Smooth muscle cell (in vitro differentiated cells): ENCODE results near the gene TMIGD1. TPM values are rescaled to one million over a fixed set of nuclear protein-coding genes. Genes with fewer than 3 reads are reported as not detected.

Experiments used
- DNase-seq: peaks from one replicate; lab custom pipeline; 2025; ENCODE audit not compliant: unreplicated experiment; lab: John Stamatoyannopoulos, UW
- H2AFZ ChIP-seq: fragments of 200-600 bp; sonication (generic); 2 replicates; pipeline ENCODE4 v1.6.0; 2016; ENCODE audit warnings: antibody characterized with exemption, low read depth, mild to moderate bottlenecking
- H3F3A ChIP-seq: fragments of 200-600 bp; sonication (generic); 2 replicates; pipeline ENCODE4 v1.6.0; 2017; ENCODE audit warnings: antibody characterized with exemption, low read depth
- H3K27ac ChIP-seq: fragments of 200-600 bp; sonication (generic); 2 replicates; pipeline ENCODE4 v1.5.1; 2016; ENCODE audit warnings: low read depth, mild to moderate bottlenecking
- H3K27me3 ChIP-seq: fragments of 200-600 bp; sonication (generic); 2 replicates; pipeline ENCODE4 v1.6.1; 2016; ENCODE audit warnings: low read depth, mild to moderate bottlenecking
- H3K36me3 ChIP-seq: fragments of 200-600 bp; sonication (generic); 2 replicates; pipeline ENCODE4 v1.5.1; 2016; ENCODE audit warnings: low read depth
- H3K4me1 ChIP-seq: fragments of 200-600 bp; sonication (generic); 2 replicates; pipeline ENCODE4 v1.5.1; 2016; ENCODE audit warnings: low read depth
- H3K4me2 ChIP-seq: fragments of 200-600 bp; sonication (generic); 2 replicates; pipeline ENCODE4 v1.6.0; 2016; ENCODE audit warnings: mild to moderate bottlenecking
- H3K4me3 ChIP-seq: fragments of 200-600 bp; sonication (generic); 2 replicates; pipeline ENCODE4 v1.5.1; 2016; ENCODE audit warnings: mild to moderate bottlenecking
- H3K79me2 ChIP-seq: fragments of 200-600 bp; sonication (generic); 2 replicates; pipeline ENCODE4 v1.6.0; 2016; ENCODE audit warnings: low read depth, mild to moderate bottlenecking
- H3K9ac ChIP-seq: fragments of 200-600 bp; sonication (generic); 2 replicates; pipeline ENCODE4 v1.6.0; 2016; ENCODE audit warnings: low read depth
- H3K9me3 ChIP-seq: fragments of 200-600 bp; sonication (generic); replicated peaks from 2 replicates; pipeline ENCODE4 v1.5.1; 2016; ENCODE audit warnings: low read depth
- H4K20me1 ChIP-seq: fragments of 200-600 bp; sonication (generic); 2 replicates; pipeline ENCODE4 v1.6.0; 2016; ENCODE audit warnings: low read depth
- CTCF ChIP-seq: fragments of 200-600 bp; sonication (generic); IDR thresholded peaks from 2 replicates; pipeline ENCODE4 v1.5.1; 2017; ENCODE audit warnings: borderline replicate concordance, mild to moderate bottlenecking, antibody characterized with exemption; ENCODE audit not compliant: insufficient read depth, poor library complexity, severe bottlenecking
- WGBS: methylation state at CpG from one replicate; pipeline ENCODE4 v1.1.7; 2016; ENCODE audit warnings: low lambda C conversion rate; 5-methylcytosine and 5-hydroxymethylcytosine counted together
- polyA plus RNA-seq: library from polyadenylated mRNA; unstranded; fragments of >200 nt; fragmentation: Nextera tagmentation; extraction: Ambion mirVana; gene quantifications from 2 replicates; pipeline ENCODE4 v1.2.1, GENCODE V29; 2016
- total RNA-seq: library from RNA; depleted of rRNA; stranded (reverse); fragments of >200 nt; gene quantifications from 2 replicates; pipeline ENCODE4 v1.2.3, GENCODE V29; 2014

TMIGD1 gene
- total and polyA plus RNA-seq, 2 experiments from 2014 or later = not detected

- 78% methylated on average over 3 of the region's 3 CpGs for WGBS
- H3K4me2 ChIP-seq = no peak overlapping the region
- no peak overlapping the region for H3K27ac ChIP-seq
- H2AFZ ChIP-seq = no peak overlapping the region
- H4K20me1 ChIP-seq = no peaks in the 10 kb centered on the region
- no peaks in the 10 kb centered on the region for H3F3A ChIP-seq
- H3K27me3 ChIP-seq = no peaks in the 10 kb centered on the region
- H3K4me3 ChIP-seq = no peak overlapping the region
- H3K9me3 ChIP-seq = no peaks in the 10 kb centered on the region
- no peaks in the 10 kb centered on the region for H3K36me3 ChIP-seq
- H3K79me2 ChIP-seq = no peaks in the 10 kb centered on the region
- H3K4me1 ChIP-seq = no peaks in the 10 kb centered on the region
- no peak overlapping the region for H3K9ac ChIP-seq
- TF ChIP-seq CTCF = no peak
- no peak for DNase-seq
These were observed 31.6 kb downstream of the TMIGD1 start for GRCh38 chr17:30302241-30302640.

GRCh38 chr17:30300818-30301217 lies 33.0 kb downstream of the TMIGD1 start:
- no peaks in the 10 kb centered on the region for H3K9me3 ChIP-seq
- H3K4me3 ChIP-seq = no peak overlapping the region
- H4K20me1 ChIP-seq = no peaks in the 10 kb centered on the region
- H3K4me2 ChIP-seq = no peak overlapping the region
- H3K9ac ChIP-seq = no peak overlapping the region
- H3K27me3 ChIP-seq = no peaks in the 10 kb centered on the region
- no peaks in the 10 kb centered on the region for H3K79me2 ChIP-seq
- H3K4me1 ChIP-seq = no peaks in the 10 kb centered on the region
- TF ChIP-seq CTCF = no peak
- H2AFZ ChIP-seq = no peak overlapping the region
- no peaks in the 10 kb centered on the region for H3K36me3 ChIP-seq
- no peak overlapping the region for H3K27ac ChIP-seq
- H3F3A ChIP-seq = no peaks in the 10 kb centered on the region
- DNase-seq = no peak

- 82% methylated on average over 1 of the region's 1 CpG for WGBS
These were observed 34.9 kb downstream of the TMIGD1 start for GRCh38 chr17:30299000-30299399.

More at GRCh38 chr17:30299000-30299399, 34.9 kb downstream of the TMIGD1 start:
- Histone ChIP-seq H4K20me1 (no peaks in the 10 kb centered on the region), H3K27ac (no peak overlapping the region), H3K9me3 (no peaks in the 10 kb centered on the region), H3K79me2 (no peaks in the 10 kb centered on the region), H3K9ac (no peak overlapping the region), H3K4me2 (no peak overlapping the region), H3F3A (no peaks in the 10 kb centered on the region), H3K4me3 (no peak overlapping the region), H3K4me1 (no peaks in the 10 kb centered on the region), H3K36me3 (no peaks in the 10 kb centered on the region), H3K27me3 (no peaks in the 10 kb centered on the region), H2AFZ (no peak overlapping the region)
- DNase-seq = no peak
- peak; percentile 27 for TF ChIP-seq CTCF
